ENCODE results near the gene C4orf54. TPM values are rescaled to one million over a fixed set of nuclear protein-coding genes. Genes with fewer than 3 reads are reported as not detected.

C4orf54 gene
- total RNA-seq, 1 experiment from 2014 or later, result not detected

GRCh38 chr4:99617374-99617773, 40.3 kb downstream of the C4orf54 start:
- in situ Hi-C loops (cut with HindIII; ENCODE audit: low pct_unique_long_range_greater_than_20kb, low sequenced_read_pairs), result no loop called here
- H3K27me3 ChIP-seq (ENCODE audit: control insufficient read depth, insufficient read depth, low read length), result no peaks in the 10 kb centered on the region
- TF ChIP-seq SIN3A (IDR thresholded peaks at IDR 0.05; ENCODE audit: borderline replicate concordance, insufficient read depth, low read depth, low read length) (no peak), CTCF (IDR thresholded peaks at IDR 0.05) (no peak), REST (IDR thresholded peaks at IDR 0.05; ENCODE audit: insufficient read depth in 1 of 2, low read depth in 2 of 2, low read length in 1 of 2) (no peak), TCF7L2 (IDR thresholded peaks at IDR 0.05; ENCODE audit: low read depth, low read length) (no peak), POLR2AphosphoS5 (IDR thresholded peaks at IDR 0.05; ENCODE audit: low read depth, low read length) (no peak)
- H3K27ac ChIP-seq (ENCODE audit: low read length), result no peak overlapping the region
- intact Hi-C loops (cut with micrococcal nuclease; ENCODE audit: unreplicated experiment), result no loop called here
- ChIA-PET POLR2A (no interaction called here), CTCF (no interaction called here)
- H3K9me3 ChIP-seq (ENCODE audit: control insufficient read depth, insufficient read depth, low read depth, low read length), result no peaks in the 10 kb centered on the region
- no TSS peak for BruUV-seq (replicated peaks)
- no peaks in the 10 kb centered on the region; the same call in 1 of the 2 replicates for H3K36me3 ChIP-seq (ENCODE audit: control insufficient read depth, insufficient read depth, low read length)
- H3K4me1 ChIP-seq (ENCODE audit: control insufficient read depth, insufficient read depth, low read length), result no peaks in the 10 kb centered on the region
- H3K4me3 ChIP-seq (ENCODE audit: low read depth in 2 of 2, low read length in 2 of 2), result no peak overlapping the region
- ATAC-seq (no peak), DNase-seq (ENCODE audit: low read depth, low spot score) (no peak)

GRCh38 chr4:99615170-99615820, 42.3 kb downstream of the C4orf54 start:
- Histone ChIP-seq H3K9me3 (ENCODE audit: control insufficient read depth, insufficient read depth, low read depth, low read length) (no peaks in the 10 kb centered on the region), H3K36me3 (ENCODE audit: control insufficient read depth, insufficient read depth, low read length) (no peaks in the 10 kb centered on the region; the same call in 1 of the 2 replicates), H3K27ac (ENCODE audit: low read length) (no peak overlapping the region), H3K27me3 (ENCODE audit: control insufficient read depth, insufficient read depth, low read length) (no peaks in the 10 kb centered on the region), H3K4me1 (ENCODE audit: control insufficient read depth, insufficient read depth, low read length) (no peaks in the 10 kb centered on the region), H3K4me3 (ENCODE audit: low read depth in 2 of 2, low read length in 2 of 2) (no peak overlapping the region)
- intact Hi-C loops (cut with micrococcal nuclease; ENCODE audit: unreplicated experiment) (no loop called here), in situ Hi-C loops (cut with HindIII; ENCODE audit: low pct_unique_long_range_greater_than_20kb, low sequenced_read_pairs) (no loop called here)
- ATAC-seq (no peak), DNase-seq (ENCODE audit: low read depth, low spot score) (no peak)
- TF ChIP-seq POLR2AphosphoS5 (IDR thresholded peaks at IDR 0.05; ENCODE audit: low read depth, low read length) (no peak), SIN3A (IDR thresholded peaks at IDR 0.05; ENCODE audit: borderline replicate concordance, insufficient read depth, low read depth, low read length) (no peak), REST (IDR thresholded peaks at IDR 0.05; ENCODE audit: insufficient read depth in 1 of 2, low read depth in 2 of 2, low read length in 1 of 2) (no peak)
- ChIA-PET CTCF (no interaction called here), POLR2A (no interaction called here)
- no TSS peak for BruUV-seq (replicated peaks)
